CD4-positive, alpha-beta T cell (primary cell): ENCODE results near the gene EPB41L4B. TPM values are rescaled to one million over a fixed set of nuclear protein-coding genes. Genes with fewer than 3 reads are reported as not detected.

ENCODE experiments used
- ATAC-seq: fragments of 200-7000 bp; cut with Tn5 transposase; one replicate; pipeline ENCODE4 v1.10.0; 2022; ENCODE audit warnings: mild to moderate bottlenecking; ENCODE audit not compliant: poor library complexity
- CTCF ChIA-PET: fragments of 350-600 bp; sonication (Branson Sonifier 250); formaldehyde crosslinking; loops from one replicate; lab custom pipeline; 2021; ENCODE audit warnings: antibody characterized with exemption, inconsistent platforms; lab: Charles Lee
- POLR2A ChIA-PET: fragments of 350-600 bp; sonication (Branson Sonifier 250); formaldehyde crosslinking; loops from one replicate; lab custom pipeline; 2021; ENCODE audit warnings: antibody characterized with exemption, inconsistent platforms; lab: Charles Lee
- DNase-seq, 14 experiments: peaks; one replicate each; pipeline ENCODE4 v3.0.0-alpha.2; 2013 to 2020; ENCODE audit warnings: mixed read lengths in 2 of 14
- H3K27ac ChIP-seq, 2 donors: one replicate each; pipeline versions ENCODE4 v1.5.1 to v1.7.0; 2013; ENCODE audit warnings: low read length in 2 of 2, low read depth in 1 of 2, mild to moderate bottlenecking in 1 of 2
- H3K27me3 ChIP-seq, 2 experiments: 1 replicate in 1 of 2; 2 replicates in 1 of 2; pipeline versions ENCODE4 v1.6.1 to v1.7.0; 2013; ENCODE audit warnings: low read length in 2 of 2, control low read depth in 1 of 2, mild to moderate bottlenecking in 1 of 2, moderate library complexity in 1 of 2; ENCODE audit not compliant: insufficient read depth in 2 of 2, control insufficient read depth in 1 of 2
- H3K36me3 ChIP-seq: one replicate; pipeline ENCODE4 v1.6.1; 2013; ENCODE audit warnings: low read length, control low read depth; ENCODE audit not compliant: insufficient read depth
- H3K4me1 ChIP-seq: one replicate; pipeline ENCODE4 v1.6.1; 2013; ENCODE audit warnings: low read length, control low read depth; ENCODE audit not compliant: insufficient read depth
- H3K4me3 ChIP-seq: one replicate; pipeline ENCODE4 v1.5.1; 2013; ENCODE audit warnings: mild to moderate bottlenecking, low read length, moderate library complexity
- H3K9me3 ChIP-seq, 2 experiments: 1 replicate in 1 of 2; 2 replicates in 1 of 2; pipeline versions ENCODE4 v1.6.1 to v1.7.0; 2013; ENCODE audit warnings: low read length in 2 of 2, mild to moderate bottlenecking in 2 of 2, control low read depth in 1 of 2, moderate library complexity in 1 of 2; ENCODE audit not compliant: control insufficient read depth in 1 of 2, insufficient read depth in 1 of 2
- H3K27ac Mint-ChIP-seq: one replicate; pipeline ENCODE4 v1.8.0; 2020; ENCODE audit warnings: mixed read lengths
- H3K27me3 Mint-ChIP-seq: one replicate; pipeline ENCODE4 v1.8.0; 2021; ENCODE audit warnings: mixed read lengths
- H3K36me3 Mint-ChIP-seq: one replicate; pipeline ENCODE4 v1.8.0; 2021; ENCODE audit warnings: low read depth, mixed read lengths
- H3K4me1 Mint-ChIP-seq: one replicate; pipeline ENCODE4 v1.8.0; 2021; ENCODE audit warnings: low read depth, mixed read lengths
- H3K4me3 Mint-ChIP-seq: one replicate; pipeline ENCODE4 v1.8.0; 2020; ENCODE audit warnings: mild to moderate bottlenecking, mixed read lengths
- H3K9me3 Mint-ChIP-seq: one replicate; pipeline ENCODE4 v1.8.0; 2020; ENCODE audit warnings: mixed read lengths
- intact Hi-C, 2 experiments: fragments of 100-400 bp; cut with DNase I in 1 of 2; cut with micrococcal nuclease in 1 of 2; formaldehyde crosslinking; loops; one replicate each; pipeline versions ENCODE4 v1.15.1 to v1.9.0; 2023 to 2025; cut with DNase I, micrococcal nuclease
- total RNA-seq, 174 experiments: library from RNA in 2 of 174; stranded (reverse) in 2 of 174; gene quantifications; one replicate each; pipeline ENCODE4 v1.2.3 and lab custom pipeline; 2021 to 2026
- TF ChIP-seq, protein P1 (sequence below): fragments of 200-600 bp; IDR thresholded peaks from one replicate; pipeline ENCODE4 v1.8.0; 2022; ENCODE audit warnings: antibody characterized with exemption, mild to moderate bottlenecking

Gene EPB41L4B
- total RNA-seq, 2 experiments from 2014 or later = not detected

GRCh38 chr9:109254317-109254716 lies 66.5 kb downstream of the EPB41L4B start:
- H3K27ac Mint-ChIP-seq = no peak overlapping the region
- no peaks in the 10 kb centered on the region for H3K4me1 Mint-ChIP-seq
- Histone ChIP-seq H3K27ac (no peak overlapping the region), H3K9me3 (no peaks in the 10 kb centered on the region), H3K36me3 (no peaks in the 10 kb centered on the region), H3K4me1 (no peaks in the 10 kb centered on the region), H3K27me3 (no peaks in the 10 kb centered on the region), H3K4me3 (no peak overlapping the region)
- POLR2A ChIA-PET = no interaction called here
- TF ChIP-seq, protein P1, sequence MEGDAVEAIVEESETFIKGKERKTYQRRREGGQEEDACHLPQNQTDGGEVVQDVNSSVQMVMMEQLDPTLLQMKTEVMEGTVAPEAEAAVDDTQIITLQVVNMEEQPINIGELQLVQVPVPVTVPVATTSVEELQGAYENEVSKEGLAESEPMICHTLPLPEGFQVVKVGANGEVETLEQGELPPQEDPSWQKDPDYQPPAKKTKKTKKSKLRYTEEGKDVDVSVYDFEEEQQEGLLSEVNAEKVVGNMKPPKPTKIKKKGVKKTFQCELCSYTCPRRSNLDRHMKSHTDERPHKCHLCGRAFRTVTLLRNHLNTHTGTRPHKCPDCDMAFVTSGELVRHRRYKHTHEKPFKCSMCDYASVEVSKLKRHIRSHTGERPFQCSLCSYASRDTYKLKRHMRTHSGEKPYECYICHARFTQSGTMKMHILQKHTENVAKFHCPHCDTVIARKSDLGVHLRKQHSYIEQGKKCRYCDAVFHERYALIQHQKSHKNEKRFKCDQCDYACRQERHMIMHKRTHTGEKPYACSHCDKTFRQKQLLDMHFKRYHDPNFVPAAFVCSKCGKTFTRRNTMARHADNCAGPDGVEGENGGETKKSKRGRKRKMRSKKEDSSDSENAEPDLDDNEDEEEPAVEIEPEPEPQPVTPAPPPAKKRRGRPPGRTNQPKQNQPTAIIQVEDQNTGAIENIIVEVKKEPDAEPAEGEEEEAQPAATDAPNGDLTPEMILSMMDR = no peak
- CTCF ChIA-PET = no interaction called here
- H3K36me3 Mint-ChIP-seq = no peaks in the 10 kb centered on the region
- peaks cover 10% of the 10 kb centered on the region for H3K27me3 Mint-ChIP-seq
- intact Hi-C loops = no loop called here
- H3K9me3 Mint-ChIP-seq = no peaks in the 10 kb centered on the region
- no peak overlapping the region for H3K4me3 Mint-ChIP-seq
- DNase-seq = no peak
- ATAC-seq = no peak

DNA sequence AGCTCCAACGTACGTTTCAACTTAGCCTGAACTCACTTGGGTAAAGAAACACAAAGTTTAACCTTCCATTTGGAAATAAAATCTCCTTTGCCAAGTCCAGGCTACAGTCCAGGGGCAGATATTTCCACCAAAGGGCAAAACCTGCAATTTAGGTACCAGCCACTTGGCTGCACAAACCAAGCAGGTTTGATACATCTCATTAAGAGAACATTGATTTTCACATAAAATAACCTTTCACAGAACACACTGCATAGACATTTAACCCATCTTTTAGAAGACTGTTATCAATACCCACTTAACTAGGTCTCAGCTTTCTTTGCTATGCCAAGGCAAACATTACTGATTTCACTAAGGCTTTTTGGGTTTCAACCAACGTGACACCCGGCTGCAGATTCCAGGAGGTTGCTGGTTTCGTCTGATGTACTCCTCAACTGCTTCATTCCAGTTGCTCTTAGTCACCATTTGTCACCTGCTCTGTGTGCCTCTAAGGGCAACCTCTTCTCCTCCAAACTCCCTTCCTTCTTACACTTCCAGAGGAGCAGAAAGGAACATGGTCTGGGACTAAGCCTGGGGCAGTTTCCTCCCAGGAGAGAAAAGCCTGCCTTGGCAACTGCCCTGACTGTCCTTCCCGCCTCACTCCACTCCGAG lies 67.1 kb downstream of the EPB41L4B start:
- TF ChIP-seq, protein P1 = no peak
- no peaks in the 10 kb centered on the region for H3K36me3 ChIP-seq
- H3K4me3 ChIP-seq = no peak overlapping the region
- no peaks in the 10 kb centered on the region for H3K4me1 Mint-ChIP-seq
- no peak overlapping the region for H3K27ac ChIP-seq
- ChIA-PET POLR2A (no interaction called here), CTCF (no interaction called here)
- H3K27ac Mint-ChIP-seq = no peak overlapping the region
- no peaks in the 10 kb centered on the region for H3K36me3 Mint-ChIP-seq
- H3K27me3 ChIP-seq = no peaks in the 10 kb centered on the region
- H3K9me3 Mint-ChIP-seq = no peaks in the 10 kb centered on the region
- intact Hi-C loops = no loop called here
- no peak for ATAC-seq
- no peaks in the 10 kb centered on the region for H3K4me1 ChIP-seq
- DNase-seq = no peak
- H3K4me3 Mint-ChIP-seq = no peak overlapping the region
- no peaks in the 10 kb centered on the region for H3K9me3 ChIP-seq
- peaks cover 10% of the 10 kb centered on the region for H3K27me3 Mint-ChIP-seq

DNA sequence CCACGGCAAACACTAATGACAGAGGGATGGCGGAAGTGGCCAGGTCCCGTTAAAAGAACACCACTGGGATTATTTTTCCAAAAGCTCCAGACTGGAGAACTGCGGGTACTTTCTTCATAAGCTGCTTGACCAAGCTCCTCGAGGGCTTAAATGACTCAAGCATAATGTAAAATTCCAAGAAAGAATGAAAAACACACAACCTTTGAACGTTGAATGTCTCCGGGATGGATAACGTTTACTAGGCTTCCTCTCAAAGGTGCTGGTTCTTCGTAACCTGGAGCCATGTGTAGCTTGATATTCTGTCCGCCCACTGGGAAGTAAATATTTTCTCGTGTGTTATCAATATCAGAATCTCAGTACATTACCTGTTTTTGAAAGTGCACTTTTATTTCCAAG lies 67.6 kb downstream of the EPB41L4B start:
- no peaks in the 10 kb centered on the region for H3K9me3 ChIP-seq
- no peaks in the 10 kb centered on the region for H3K36me3 ChIP-seq
- POLR2A ChIA-PET = no interaction called here
- H3K4me3 Mint-ChIP-seq = no peak overlapping the region
- H3K27ac Mint-ChIP-seq = no peak overlapping the region
- DNase-seq (no peak), ATAC-seq (no peak)
- TF ChIP-seq, protein P1 = no peak
- CTCF ChIA-PET = no interaction called here
- no peaks in the 10 kb centered on the region for H3K9me3 Mint-ChIP-seq
- intact Hi-C loops = no loop called here
- peaks cover 8% of the 10 kb centered on the region for H3K27me3 Mint-ChIP-seq
- H3K27ac ChIP-seq = no peak overlapping the region
- H3K27me3 ChIP-seq = no peaks in the 10 kb centered on the region
- H3K36me3 Mint-ChIP-seq = no peaks in the 10 kb centered on the region
- H3K4me1 ChIP-seq = no peaks in the 10 kb centered on the region
- H3K4me1 Mint-ChIP-seq = no peaks in the 10 kb centered on the region
- no peak overlapping the region for H3K4me3 ChIP-seq
